Measurements from ENCODE around the gene DUSP6.

DUSP6 gene

GRCh38 chr12:89325495-89325894 is 26.8 kb downstream of the DUSP6 start:
- Histone ChIP-seq H2AFZ (ENCODE audit: low read length) (no peak overlapping the region), H3K36me3 (replicated peaks in 1 of 2; ENCODE audit: control insufficient read depth in 2 of 2, insufficient read depth in 2 of 2, low read length in 2 of 2) (no peaks in the 10 kb centered on the region), H2BK12ac (ENCODE audit: low read length) (no peak overlapping the region), H3K79me1 (ENCODE audit: low read depth, low read length) (no peaks in the 10 kb centered on the region), H3K9me3 (replicated peaks in 1 of 2; ENCODE audit: control insufficient read depth in 2 of 2, insufficient read depth in 1 of 2, low read depth in 1 of 2, low read length in 2 of 2) (no peaks in the 10 kb centered on the region), H2AK5ac (ENCODE audit: low read depth, low read length) (no peak overlapping the region), H3K4me3 (ENCODE audit: low read length in 2 of 2) (no peak overlapping the region), H3K23ac (ENCODE audit: low read depth, low read length, poor library complexity) (no peak overlapping the region), H2BK5ac (ENCODE audit: low read length) (no peak overlapping the region), H4K8ac (ENCODE audit: low read depth, low read length) (no peak overlapping the region), H3K4me2 (ENCODE audit: insufficient read depth, low read length, poor library complexity, severe bottlenecking) (no peak overlapping the region), H3K4me1 (ENCODE audit: control insufficient read depth in 2 of 2, insufficient read depth in 1 of 2, low read depth in 1 of 2, low read length in 2 of 2) (peaks cover 26 to 42% of the 10 kb centered on the region in 2 donors), H2BK120ac (ENCODE audit: low read depth, low read length) (no peak overlapping the region), H3K4ac (ENCODE audit: low read length) (no peak overlapping the region), H3K18ac (ENCODE audit: low read length) (no peak overlapping the region), H3K9ac (ENCODE audit: low read depth, low read length, poor library complexity) (no peak overlapping the region), H3K27me3 (ENCODE audit: control insufficient read depth in 3 of 3, insufficient read depth in 3 of 3, low read depth in 1 of 3, low read length in 3 of 3) (no peaks in the 10 kb centered on the region), H3K14ac (ENCODE audit: low read length) (no peak overlapping the region), H3K27ac (replicated peaks; ENCODE audit: low read length) (peak overlapping the region; percentile 37), H2BK15ac (ENCODE audit: low read length) (no peak overlapping the region), H4K91ac (ENCODE audit: low read depth, low read length, poor library complexity) (no peak overlapping the region)
- no CpG with 5 or more reads among the region's 3 CpGs for WGBS, 2 donors (ENCODE audit: extremely low coverage in 2 of 2, insufficient read length in 2 of 2, insufficient replicate concordance in 1 of 2)
- DNase-seq (ENCODE audit: low spot score), result no peak

DNA sequence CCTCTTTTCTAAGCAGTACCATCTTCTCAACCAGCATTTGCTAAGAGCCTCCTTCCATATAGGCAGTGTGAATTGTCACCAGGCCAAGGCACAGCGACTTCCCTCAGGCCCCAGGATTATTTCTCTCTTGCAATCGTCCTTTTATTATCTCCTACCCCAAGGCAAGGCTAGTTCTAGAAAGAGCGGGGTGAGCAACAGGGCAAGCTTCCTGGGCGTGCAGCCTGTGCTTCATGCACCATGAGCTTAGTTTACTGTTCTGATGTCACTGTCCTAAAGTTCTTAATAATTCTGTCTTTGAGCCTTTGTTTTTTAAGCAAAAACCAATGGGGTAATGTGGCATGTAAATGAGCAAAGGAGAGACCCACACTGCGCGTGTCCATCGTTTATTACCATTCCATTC is 27.9 kb downstream of the DUSP6 start:
- Histone ChIP-seq H2BK12ac (ENCODE audit: low read length) (peak overlapping the region; percentile 66), H3K9me3 (replicated peaks in 1 of 2; ENCODE audit: control insufficient read depth in 2 of 2, insufficient read depth in 1 of 2, low read depth in 1 of 2, low read length in 2 of 2) (no peaks in the 10 kb centered on the region), H2AK5ac (ENCODE audit: low read depth, low read length) (no peak overlapping the region), H3K18ac (ENCODE audit: low read length) (peak overlapping the region; percentile 20), H4K91ac (ENCODE audit: low read depth, low read length, poor library complexity) (no peak overlapping the region), H2BK5ac (ENCODE audit: low read length) (no peak overlapping the region), H3K4me1 (ENCODE audit: control insufficient read depth in 2 of 2, insufficient read depth in 1 of 2, low read depth in 1 of 2, low read length in 2 of 2) (peaks cover 26 to 42% of the 10 kb centered on the region in 2 donors), H4K8ac (ENCODE audit: low read depth, low read length) (no peak overlapping the region), H2AFZ (ENCODE audit: low read length) (no peak overlapping the region), H3K4me2 (ENCODE audit: insufficient read depth, low read length, poor library complexity, severe bottlenecking) (no peak overlapping the region), H3K36me3 (replicated peaks in 1 of 2; ENCODE audit: control insufficient read depth in 2 of 2, insufficient read depth in 2 of 2, low read length in 2 of 2) (no peaks in the 10 kb centered on the region), H3K27me3 (ENCODE audit: control insufficient read depth in 3 of 3, insufficient read depth in 3 of 3, low read depth in 1 of 3, low read length in 3 of 3) (no peaks in the 10 kb centered on the region), H3K9ac (ENCODE audit: low read depth, low read length, poor library complexity) (no peak overlapping the region), H3K23ac (ENCODE audit: low read depth, low read length, poor library complexity) (no peak overlapping the region), H3K14ac (ENCODE audit: low read length) (no peak overlapping the region), H3K79me1 (ENCODE audit: low read depth, low read length) (no peaks in the 10 kb centered on the region), H3K4ac (ENCODE audit: low read length) (no peak overlapping the region), H3K4me3 (ENCODE audit: low read length in 2 of 2) (no peak overlapping the region), H2BK15ac (ENCODE audit: low read length) (no peak overlapping the region), H3K27ac (replicated peaks; ENCODE audit: low read length) (no peak overlapping the region), H2BK120ac (ENCODE audit: low read depth, low read length) (no peak overlapping the region)
- DNase-seq (ENCODE audit: low spot score), result no peak
- no CpG with 5 or more reads among the region's 7 CpGs for WGBS, 2 donors (ENCODE audit: extremely low coverage in 2 of 2, insufficient read length in 2 of 2, insufficient replicate concordance in 1 of 2)

DNA sequence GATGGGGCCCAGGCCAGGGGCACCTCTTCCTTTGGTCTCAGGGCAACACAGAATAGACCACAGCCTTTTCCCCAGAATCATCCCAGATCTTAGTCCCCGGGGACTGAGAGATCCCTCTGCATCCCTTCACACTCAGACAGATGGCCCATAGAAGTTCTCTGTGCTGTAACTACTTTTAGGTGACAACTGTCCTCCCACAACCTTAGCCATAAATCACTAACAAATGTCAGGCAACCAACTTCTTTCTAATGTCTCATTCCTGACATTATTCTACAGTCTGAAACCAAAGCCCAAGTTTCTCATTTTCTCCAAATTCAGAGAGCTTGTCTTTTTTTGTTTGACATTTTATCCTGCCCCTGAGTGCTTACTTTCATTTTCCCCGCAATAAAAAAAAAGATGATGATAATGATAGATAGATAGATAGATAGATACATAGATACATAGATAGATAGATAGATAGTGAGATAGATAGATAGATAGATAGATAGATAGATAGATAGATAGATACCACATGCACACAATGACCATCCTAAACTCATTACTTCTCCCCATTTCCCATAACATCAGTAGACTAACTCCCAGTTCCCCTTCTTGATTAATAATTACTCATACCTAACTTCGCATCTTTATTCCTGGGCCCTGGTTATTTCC is 28.6 kb downstream of the DUSP6 start:
- H3K4me3 ChIP-seq (ENCODE audit: low read length in 2 of 2), result no peak overlapping the region
- no peak overlapping the region for H2BK120ac ChIP-seq (ENCODE audit: low read depth, low read length)
- no peak overlapping the region for H3K9ac ChIP-seq (ENCODE audit: low read depth, low read length, poor library complexity)
- no peaks in the 10 kb centered on the region for H3K36me3 ChIP-seq (replicated peaks in 1 of 2; ENCODE audit: control insufficient read depth in 2 of 2, insufficient read depth in 2 of 2, low read length in 2 of 2)
- no peak overlapping the region for H2BK15ac ChIP-seq (ENCODE audit: low read length)
- H3K79me1 ChIP-seq (ENCODE audit: low read depth, low read length), result no peaks in the 10 kb centered on the region
- no peak overlapping the region for H2BK12ac ChIP-seq (ENCODE audit: low read length)
- no peaks in the 10 kb centered on the region for H3K27me3 ChIP-seq (ENCODE audit: control insufficient read depth in 3 of 3, insufficient read depth in 3 of 3, low read depth in 1 of 3, low read length in 3 of 3)
- no peak overlapping the region for H2BK5ac ChIP-seq (ENCODE audit: low read length)
- H3K4me1 ChIP-seq (ENCODE audit: control insufficient read depth in 2 of 2, insufficient read depth in 1 of 2, low read depth in 1 of 2, low read length in 2 of 2), result peaks cover 26 to 47% of the 10 kb centered on the region in 2 donors
- no peak overlapping the region for H2AFZ ChIP-seq (ENCODE audit: low read length)
- no peak overlapping the region for H4K91ac ChIP-seq (ENCODE audit: low read depth, low read length, poor library complexity)
- H3K4me2 ChIP-seq (ENCODE audit: insufficient read depth, low read length, poor library complexity, severe bottlenecking), result no peak overlapping the region
- no peak for DNase-seq (ENCODE audit: low spot score)
- no peak overlapping the region for H3K14ac ChIP-seq (ENCODE audit: low read length)
- H3K23ac ChIP-seq (ENCODE audit: low read depth, low read length, poor library complexity), result no peak overlapping the region
- H3K27ac ChIP-seq (replicated peaks; ENCODE audit: low read length), result no peak overlapping the region
- 100% methylated on average over 1 of the region's 3 CpGs; no CpG with 5 or more reads in 1 of the 2 donors for WGBS, 2 donors (ENCODE audit: extremely low coverage in 2 of 2, insufficient read length in 2 of 2, insufficient replicate concordance in 1 of 2)
- no peaks in the 10 kb centered on the region for H3K9me3 ChIP-seq (replicated peaks in 1 of 2; ENCODE audit: control insufficient read depth in 2 of 2, insufficient read depth in 1 of 2, low read depth in 1 of 2, low read length in 2 of 2)
- H2AK5ac ChIP-seq (ENCODE audit: low read depth, low read length), result no peak overlapping the region
- H3K18ac ChIP-seq (ENCODE audit: low read length), result no peak overlapping the region
- no peak overlapping the region for H3K4ac ChIP-seq (ENCODE audit: low read length)
- no peak overlapping the region for H4K8ac ChIP-seq (ENCODE audit: low read depth, low read length)

GRCh38 chr12:89320735-89321134 is 31.6 kb downstream of the DUSP6 start:
- Histone ChIP-seq H2AFZ (ENCODE audit: low read length) (no peak overlapping the region), H3K27me3 (ENCODE audit: control insufficient read depth in 3 of 3, insufficient read depth in 3 of 3, low read depth in 1 of 3, low read length in 3 of 3) (no peaks in the 10 kb centered on the region), H3K14ac (ENCODE audit: low read length) (no peak overlapping the region), H2AK5ac (ENCODE audit: low read depth, low read length) (no peak overlapping the region), H3K4me1 (ENCODE audit: control insufficient read depth in 2 of 2, insufficient read depth in 1 of 2, low read depth in 1 of 2, low read length in 2 of 2) (peaks cover 14 to 36% of the 10 kb centered on the region in 2 donors), H4K8ac (ENCODE audit: low read depth, low read length) (no peak overlapping the region), H2BK15ac (ENCODE audit: low read length) (no peak overlapping the region), H3K18ac (ENCODE audit: low read length) (no peak overlapping the region), H3K27ac (replicated peaks; ENCODE audit: low read length) (no peak overlapping the region), H3K4me2 (ENCODE audit: insufficient read depth, low read length, poor library complexity, severe bottlenecking) (no peak overlapping the region), H2BK120ac (ENCODE audit: low read depth, low read length) (no peak overlapping the region), H3K4ac (ENCODE audit: low read length) (no peak overlapping the region), H2BK5ac (ENCODE audit: low read length) (no peak overlapping the region), H4K91ac (ENCODE audit: low read depth, low read length, poor library complexity) (no peak overlapping the region), H3K79me1 (ENCODE audit: low read depth, low read length) (no peaks in the 10 kb centered on the region), H3K9me3 (replicated peaks in 1 of 2; ENCODE audit: control insufficient read depth in 2 of 2, insufficient read depth in 1 of 2, low read depth in 1 of 2, low read length in 2 of 2) (no peaks in the 10 kb centered on the region), H3K36me3 (replicated peaks in 1 of 2; ENCODE audit: control insufficient read depth in 2 of 2, insufficient read depth in 2 of 2, low read length in 2 of 2) (no peaks in the 10 kb centered on the region), H3K23ac (ENCODE audit: low read depth, low read length, poor library complexity) (no peak overlapping the region), H2BK12ac (ENCODE audit: low read length) (no peak overlapping the region), H3K4me3 (ENCODE audit: low read length in 2 of 2) (no peak overlapping the region), H3K9ac (ENCODE audit: low read depth, low read length, poor library complexity) (no peak overlapping the region)
- no peak for DNase-seq (ENCODE audit: low spot score)
- WGBS, 2 donors (ENCODE audit: extremely low coverage in 2 of 2, insufficient read length in 2 of 2, insufficient replicate concordance in 1 of 2), result no CpG with 5 or more reads among the region's 1 CpG
